HepG2 (cell line): ENCODE measurements around the gene PKD1L1. TPM values are rescaled to one million over a fixed set of nuclear protein-coding genes. Genes with fewer than 3 reads are reported as not detected.

Experiments used
- NCOA2 ChIP-seq: sonication (generic); formaldehyde crosslinking; IDR thresholded peaks from 2 replicates; pipeline ENCODE4 v1.8.0; 2022; ENCODE audit warnings: inconsistent platforms
- PHF8 ChIP-seq: sonication (generic); formaldehyde crosslinking; IDR thresholded peaks from 2 replicates; pipeline ENCODE4 v1.5.0; 2020; ENCODE audit warnings: missing genetic modification reagents
- POLR2A ChIP-seq, 2 experiments: IDR thresholded peaks; 2 replicates each; pipeline ENCODE4 v1.6.1; 2011; ENCODE audit warnings: low read depth in 2 of 2, low read length in 2 of 2, mild to moderate bottlenecking in 1 of 2, moderate library complexity in 1 of 2; ENCODE audit not compliant: insufficient read depth in 1 of 2
- SKI ChIP-seq: fragments of 450-650 bp; IDR thresholded peaks from one replicate; pipeline ENCODE4 v1.6.1; 2018; ENCODE audit warnings: mild to moderate bottlenecking; ENCODE audit not compliant: partially characterized antibody
- SSRP1 ChIP-seq: IDR thresholded peaks from 2 replicates; pipeline ENCODE4 v1.6.1; 2016; ENCODE audit warnings: control low read depth
- YEATS4 ChIP-seq: sonication (generic); formaldehyde crosslinking; IDR thresholded peaks from 2 replicates; pipeline ENCODE4 v1.4.0; 2020; ENCODE audit warnings: missing genetic modification reagents, borderline replicate concordance
- ZNF143 ChIP-seq: sonication (generic); formaldehyde crosslinking; IDR thresholded peaks from 2 replicates; pipeline ENCODE4 v1.4.0; 2020; ENCODE audit warnings: missing genetic modification reagents
- ZNF3 ChIP-seq: IDR thresholded peaks from 2 replicates; pipeline ENCODE4 v1.7.0; 2017; ENCODE audit warnings: inconsistent platforms
- polyA plus RNA-seq, 8 experiments: library from polyadenylated mRNA; depleted of rRNA in 3 of 8; stranded (reverse) in 7 of 8; unstranded in 1 of 8; fragments of >200 nt; fragmentation: Illumina TruSeq in 4 of 8; extraction: Trizol in 4 of 8; gene quantifications; 2 replicates each; pipeline versions ENCODE4 v1.2.1 to v1.2.3, GENCODE V29; 2011 to 2016; ENCODE audit warnings: low read depth in 4 of 8, missing spikeins in 1 of 8, mixed read lengths in 1 of 8; ENCODE audit not compliant: insufficient read depth in 1 of 8
- total RNA-seq, 5 experiments: library from RNA; depleted of rRNA; stranded (reverse); fragments of >200 nt; fragmentation: Illumina TruSeq; extraction: Trizol; gene quantifications; 2 replicates each; pipeline ENCODE4 v1.2.3, GENCODE V29; 2016; ENCODE audit warnings: low read depth in 1 of 5
- TF ChIP-seq, protein P1 (sequence below): IDR thresholded peaks from 2 replicates; pipeline ENCODE4 v1.6.1; 2016; ENCODE audit warnings: low read depth, missing genetic modification reagents, missing compliant biosample characterization
- TF ChIP-seq, protein P2 (sequence below): sonication (generic); formaldehyde crosslinking; IDR thresholded peaks from 2 replicates; pipeline ENCODE4 v1.8.0; 2022; ENCODE audit warnings: mild to moderate bottlenecking, missing genetic modification reagents, moderate library complexity

Gene PKD1L1
- total and polyA plus RNA-seq, 2 of the 13 experiments (the other 11 are each of a cell fraction or from before 2014, with no cell fraction given), result 0.01 TPM; not detected in 1

- TF ChIP-seq, protein P1, sequence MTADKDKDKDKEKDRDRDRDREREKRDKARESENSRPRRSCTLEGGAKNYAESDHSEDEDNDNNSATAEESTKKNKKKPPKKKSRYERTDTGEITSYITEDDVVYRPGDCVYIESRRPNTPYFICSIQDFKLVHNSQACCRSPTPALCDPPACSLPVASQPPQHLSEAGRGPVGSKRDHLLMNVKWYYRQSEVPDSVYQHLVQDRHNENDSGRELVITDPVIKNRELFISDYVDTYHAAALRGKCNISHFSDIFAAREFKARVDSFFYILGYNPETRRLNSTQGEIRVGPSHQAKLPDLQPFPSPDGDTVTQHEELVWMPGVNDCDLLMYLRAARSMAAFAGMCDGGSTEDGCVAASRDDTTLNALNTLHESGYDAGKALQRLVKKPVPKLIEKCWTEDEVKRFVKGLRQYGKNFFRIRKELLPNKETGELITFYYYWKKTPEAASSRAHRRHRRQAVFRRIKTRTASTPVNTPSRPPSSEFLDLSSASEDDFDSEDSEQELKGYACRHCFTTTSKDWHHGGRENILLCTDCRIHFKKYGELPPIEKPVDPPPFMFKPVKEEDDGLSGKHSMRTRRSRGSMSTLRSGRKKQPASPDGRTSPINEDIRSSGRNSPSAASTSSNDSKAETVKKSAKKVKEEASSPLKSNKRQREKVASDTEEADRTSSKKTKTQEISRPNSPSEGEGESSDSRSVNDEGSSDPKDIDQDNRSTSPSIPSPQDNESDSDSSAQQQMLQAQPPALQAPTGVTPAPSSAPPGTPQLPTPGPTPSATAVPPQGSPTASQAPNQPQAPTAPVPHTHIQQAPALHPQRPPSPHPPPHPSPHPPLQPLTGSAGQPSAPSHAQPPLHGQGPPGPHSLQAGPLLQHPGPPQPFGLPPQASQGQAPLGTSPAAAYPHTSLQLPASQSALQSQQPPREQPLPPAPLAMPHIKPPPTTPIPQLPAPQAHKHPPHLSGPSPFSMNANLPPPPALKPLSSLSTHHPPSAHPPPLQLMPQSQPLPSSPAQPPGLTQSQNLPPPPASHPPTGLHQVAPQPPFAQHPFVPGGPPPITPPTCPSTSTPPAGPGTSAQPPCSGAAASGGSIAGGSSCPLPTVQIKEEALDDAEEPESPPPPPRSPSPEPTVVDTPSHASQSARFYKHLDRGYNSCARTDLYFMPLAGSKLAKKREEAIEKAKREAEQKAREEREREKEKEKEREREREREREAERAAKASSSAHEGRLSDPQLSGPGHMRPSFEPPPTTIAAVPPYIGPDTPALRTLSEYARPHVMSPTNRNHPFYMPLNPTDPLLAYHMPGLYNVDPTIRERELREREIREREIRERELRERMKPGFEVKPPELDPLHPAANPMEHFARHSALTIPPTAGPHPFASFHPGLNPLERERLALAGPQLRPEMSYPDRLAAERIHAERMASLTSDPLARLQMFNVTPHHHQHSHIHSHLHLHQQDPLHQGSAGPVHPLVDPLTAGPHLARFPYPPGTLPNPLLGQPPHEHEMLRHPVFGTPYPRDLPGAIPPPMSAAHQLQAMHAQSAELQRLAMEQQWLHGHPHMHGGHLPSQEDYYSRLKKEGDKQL (CRISPR knock-in tag), result no peak
- no peak for TF ChIP-seq NCOA2 (CRISPR knock-in tag)
- no peak for TF ChIP-seq SSRP1 (CRISPR knock-in tag)
- TF ChIP-seq POLR2A (IDR thresholded peaks at IDR 0.05; ENCODE audit: insufficient read depth in 1 of 2, low read depth in 2 of 2, low read length in 2 of 2), result no peak
- no peak for TF ChIP-seq YEATS4
- TF ChIP-seq ZNF143 (CRISPR knock-in tag), result no peak
- no peak for TF ChIP-seq SKI
- TF ChIP-seq, protein P2, sequence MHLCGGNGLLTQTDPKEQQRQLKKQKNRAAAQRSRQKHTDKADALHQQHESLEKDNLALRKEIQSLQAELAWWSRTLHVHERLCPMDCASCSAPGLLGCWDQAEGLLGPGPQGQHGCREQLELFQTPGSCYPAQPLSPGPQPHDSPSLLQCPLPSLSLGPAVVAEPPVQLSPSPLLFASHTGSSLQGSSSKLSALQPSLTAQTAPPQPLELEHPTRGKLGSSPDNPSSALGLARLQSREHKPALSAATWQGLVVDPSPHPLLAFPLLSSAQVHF (CRISPR knock-in tag), result no peak
- no peak for TF ChIP-seq PHF8 (CRISPR knock-in tag)
- no peak for TF ChIP-seq ZNF3 (CRISPR knock-in tag)
Observed at GRCh38 chr7:47875406-47875805, 72.9 kb downstream of the PKD1L1 start (continued).
